Measurements from ENCODE around the gene VRTN.
A peak's percentile ranks its signal among the peaks of the same experiment; 100 is the strongest.

VRTN gene

GRCh38 chr14:74302634-74303569 is 45.4 kb upstream of the VRTN start, which contains the start of gene ABCD4:
Gene ABCD4, minus strand, starts transcription at chr14:74302934. Its CDS starts 22 bp downstream, at chr14:74302912.
- H3K9ac ChIP-seq, result peak within 1 kb of the TSS; percentile 44; the same call in 1 of the 2 replicates
- H3K27me3 ChIP-seq (ENCODE audit: insufficient read depth, low read depth), result no peaks in the 10 kb centered on the region
- H4K20me1 ChIP-seq (ENCODE audit: insufficient read depth), result no peaks in the 10 kb centered on the region
- H2AFZ ChIP-seq (ENCODE audit: low read depth), result peak within 1 kb of the TSS; percentile 91
- no peak within 1 kb of the TSS for H3K4me3 ChIP-seq (IDR thresholded peaks at IDR 0.05; ENCODE audit: insufficient read depth, low read depth, low read length)
- no peaks in the 10 kb centered on the region for H3K36me3 ChIP-seq (ENCODE audit: insufficient read depth)
- H3K4me2 ChIP-seq, result peak within 1 kb of the TSS; percentile 46; the same call in 1 of the 2 replicates
- H3K4me1 ChIP-seq (ENCODE audit: low read depth, poor library complexity, severe bottlenecking), result peaks cover 7% of the 10 kb centered on the region
- no peaks in the 10 kb centered on the region for H3K79me2 ChIP-seq (ENCODE audit: insufficient read depth, low read depth)
- TF ChIP-seq, protein P1, sequence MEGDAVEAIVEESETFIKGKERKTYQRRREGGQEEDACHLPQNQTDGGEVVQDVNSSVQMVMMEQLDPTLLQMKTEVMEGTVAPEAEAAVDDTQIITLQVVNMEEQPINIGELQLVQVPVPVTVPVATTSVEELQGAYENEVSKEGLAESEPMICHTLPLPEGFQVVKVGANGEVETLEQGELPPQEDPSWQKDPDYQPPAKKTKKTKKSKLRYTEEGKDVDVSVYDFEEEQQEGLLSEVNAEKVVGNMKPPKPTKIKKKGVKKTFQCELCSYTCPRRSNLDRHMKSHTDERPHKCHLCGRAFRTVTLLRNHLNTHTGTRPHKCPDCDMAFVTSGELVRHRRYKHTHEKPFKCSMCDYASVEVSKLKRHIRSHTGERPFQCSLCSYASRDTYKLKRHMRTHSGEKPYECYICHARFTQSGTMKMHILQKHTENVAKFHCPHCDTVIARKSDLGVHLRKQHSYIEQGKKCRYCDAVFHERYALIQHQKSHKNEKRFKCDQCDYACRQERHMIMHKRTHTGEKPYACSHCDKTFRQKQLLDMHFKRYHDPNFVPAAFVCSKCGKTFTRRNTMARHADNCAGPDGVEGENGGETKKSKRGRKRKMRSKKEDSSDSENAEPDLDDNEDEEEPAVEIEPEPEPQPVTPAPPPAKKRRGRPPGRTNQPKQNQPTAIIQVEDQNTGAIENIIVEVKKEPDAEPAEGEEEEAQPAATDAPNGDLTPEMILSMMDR (conservative IDR thresholded peaks at IDR 0.05; ENCODE audit: low read depth, low read length), result peak; percentile 46; the same call in 1 of the 2 replicates
- H3K27ac ChIP-seq, result peak within 1 kb of the TSS; percentile 40

DNA sequence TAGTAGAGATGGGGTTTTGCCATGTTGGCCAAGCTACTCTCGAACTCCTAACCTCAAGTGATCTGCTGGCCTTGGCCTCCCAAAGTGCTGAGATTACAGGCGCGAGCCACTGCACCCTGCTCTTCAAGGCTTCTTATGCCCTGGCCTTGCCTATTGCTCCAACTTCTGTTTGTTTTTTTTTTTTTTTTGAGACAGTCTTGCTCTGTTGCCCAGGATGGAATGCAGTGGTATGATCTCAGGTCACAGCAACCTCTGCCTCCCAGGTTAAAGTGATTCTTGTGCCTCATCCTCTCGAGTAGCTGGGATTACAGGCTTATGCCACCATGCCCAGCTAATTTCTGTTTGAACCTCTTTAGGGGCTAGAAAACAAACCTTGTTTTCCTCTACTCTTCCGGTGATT is 39.6 kb upstream of the VRTN start:
- Histone ChIP-seq H3K9ac (no peak overlapping the region), H3K79me2 (ENCODE audit: insufficient read depth, low read depth) (no peaks in the 10 kb centered on the region), H3K27ac (no peak overlapping the region), H3K4me3 (IDR thresholded peaks at IDR 0.05; ENCODE audit: insufficient read depth, low read depth, low read length) (no peak overlapping the region), H3K27me3 (ENCODE audit: insufficient read depth, low read depth) (no peaks in the 10 kb centered on the region), H4K20me1 (ENCODE audit: insufficient read depth) (no peaks in the 10 kb centered on the region), H3K4me1 (ENCODE audit: low read depth, poor library complexity, severe bottlenecking) (no peaks in the 10 kb centered on the region), H3K36me3 (ENCODE audit: insufficient read depth) (no peaks in the 10 kb centered on the region), H2AFZ (ENCODE audit: low read depth) (no peak overlapping the region), H3K4me2 (no peak overlapping the region)
- TF ChIP-seq, protein P1 (conservative IDR thresholded peaks at IDR 0.05; ENCODE audit: low read depth, low read length), result no peak

DNA sequence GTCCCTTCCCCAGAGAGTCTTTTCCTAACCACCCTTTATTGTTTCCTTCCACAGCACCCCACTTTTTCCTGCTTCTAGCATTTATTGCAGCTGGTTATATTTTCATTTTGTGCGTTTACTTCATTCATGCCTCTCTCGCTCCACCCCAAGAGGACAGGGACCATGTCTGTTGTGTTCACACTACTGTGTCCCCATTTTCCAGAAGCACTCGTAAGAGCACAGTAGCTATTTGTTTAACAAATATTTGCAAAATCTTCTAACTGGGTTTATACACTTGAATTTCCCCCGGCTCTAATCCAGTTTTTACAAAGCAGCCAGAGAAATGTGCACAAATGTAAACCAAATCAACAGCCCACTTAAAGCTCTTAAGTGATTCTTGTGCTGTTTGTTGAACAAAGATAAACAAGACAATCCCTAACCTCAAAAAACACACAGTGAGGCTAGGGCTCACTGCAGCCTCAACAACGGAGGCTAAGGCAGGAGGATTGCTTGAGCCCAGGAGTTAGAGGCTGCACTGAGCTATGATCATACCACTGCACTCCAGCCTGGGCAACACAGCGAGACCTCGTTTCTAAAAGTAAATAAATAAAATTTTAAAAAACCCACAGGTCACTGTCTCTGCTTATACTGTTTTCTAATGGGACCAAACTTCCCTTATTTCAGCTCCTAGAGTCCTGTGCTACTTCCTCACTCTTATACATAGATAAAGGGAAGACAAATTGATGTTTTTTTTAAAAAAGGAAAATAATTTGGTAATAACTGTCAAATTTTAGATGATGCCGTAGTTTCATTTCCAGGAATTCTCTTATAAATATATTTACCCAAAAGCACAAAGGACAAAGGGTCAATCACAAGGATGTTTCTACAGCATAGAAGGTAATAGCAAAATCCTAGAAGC is 38.9 kb upstream of the VRTN start:
- Histone ChIP-seq H2AFZ (ENCODE audit: low read depth) (no peak overlapping the region), H3K9ac (no peak overlapping the region), H3K27me3 (ENCODE audit: insufficient read depth, low read depth) (no peaks in the 10 kb centered on the region), H3K36me3 (ENCODE audit: insufficient read depth) (no peaks in the 10 kb centered on the region), H3K4me1 (ENCODE audit: low read depth, poor library complexity, severe bottlenecking) (no peaks in the 10 kb centered on the region), H3K27ac (no peak overlapping the region), H3K4me3 (IDR thresholded peaks at IDR 0.05; ENCODE audit: insufficient read depth, low read depth, low read length) (no peak overlapping the region), H3K79me2 (ENCODE audit: insufficient read depth, low read depth) (no peaks in the 10 kb centered on the region), H4K20me1 (ENCODE audit: insufficient read depth) (no peaks in the 10 kb centered on the region), H3K4me2 (no peak overlapping the region)
- TF ChIP-seq, protein P1 (conservative IDR thresholded peaks at IDR 0.05; ENCODE audit: low read depth, low read length), result no peak

DNA sequence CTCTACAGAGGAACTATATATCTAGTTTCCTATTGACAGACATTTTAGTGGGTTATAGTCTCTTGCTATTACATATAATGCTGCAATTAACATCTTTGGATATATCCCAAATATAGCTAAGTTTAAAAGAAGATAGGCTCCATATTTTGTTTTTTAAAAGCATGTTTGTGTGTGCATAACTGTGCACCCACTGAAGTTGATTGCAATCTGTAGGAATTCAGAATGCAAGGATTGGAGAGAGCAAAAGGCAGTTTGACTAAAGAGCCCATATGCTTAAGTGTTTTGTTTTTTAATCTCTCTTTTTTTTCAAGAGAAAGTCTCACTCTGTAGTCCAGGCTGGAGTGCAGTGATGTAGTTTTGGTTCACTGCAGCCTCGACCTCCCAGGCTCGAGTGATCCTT is 36.1 kb upstream of the VRTN start:
- no peaks in the 10 kb centered on the region for H3K27me3 ChIP-seq (ENCODE audit: insufficient read depth, low read depth)
- no peak overlapping the region for H3K27ac ChIP-seq
- H3K36me3 ChIP-seq (ENCODE audit: insufficient read depth), result no peaks in the 10 kb centered on the region
- TF ChIP-seq, protein P1 (conservative IDR thresholded peaks at IDR 0.05; ENCODE audit: low read depth, low read length), result no peak
- H4K20me1 ChIP-seq (ENCODE audit: insufficient read depth), result no peaks in the 10 kb centered on the region
- no peaks in the 10 kb centered on the region for H3K4me1 ChIP-seq (ENCODE audit: low read depth, poor library complexity, severe bottlenecking)
- no peak overlapping the region for H2AFZ ChIP-seq (ENCODE audit: low read depth)
- H3K79me2 ChIP-seq (ENCODE audit: insufficient read depth, low read depth), result no peaks in the 10 kb centered on the region
- no peak overlapping the region for H3K9ac ChIP-seq
- no peak overlapping the region for H3K4me3 ChIP-seq (IDR thresholded peaks at IDR 0.05; ENCODE audit: insufficient read depth, low read depth, low read length)
- no peak overlapping the region for H3K4me2 ChIP-seq

Measured in KMS-11 (cell line).